Measurements from ENCODE around the gene DTNB. TPM values are rescaled to one million over a fixed set of nuclear protein-coding genes. Genes with fewer than 3 reads are reported as not detected.

The DTNB gene
- total and polyA plus RNA-seq, 10 of the 15 experiments (the other 5 are each of a cell fraction or from before 2014, with no cell fraction given), result 4.5 to 30.6 (median 11.9) TPM

GRCh38 chr2:25567406-25567805 is 106.0 kb downstream of the DTNB start (continued):
- no peak for TF ChIP-seq REST (IDR thresholded peaks at IDR 0.05; ENCODE audit: low read depth, low read length)

DNA sequence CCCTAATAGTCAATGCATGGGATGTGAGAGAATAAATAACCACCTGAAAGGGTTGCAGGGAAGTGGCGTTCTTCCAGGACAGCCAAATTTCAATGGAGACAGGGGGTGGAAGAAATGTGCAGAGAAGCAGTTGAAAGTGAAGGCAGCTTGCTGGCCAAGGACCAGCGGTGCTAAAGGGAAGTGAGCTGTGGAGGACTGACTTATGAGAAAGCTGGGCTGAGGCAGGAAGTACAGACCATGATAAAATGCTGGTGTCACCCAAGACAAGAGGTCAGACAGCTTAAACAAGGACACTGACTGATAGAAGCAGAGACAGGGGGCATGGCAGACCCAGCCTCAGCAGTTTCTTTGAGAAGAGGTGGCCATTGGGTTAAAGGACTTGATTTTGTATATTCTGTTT is 106.7 kb downstream of the DTNB start:
- H3K36me3 ChIP-seq (ENCODE audit: control insufficient read depth in 2 of 2, insufficient read depth in 2 of 2, low read length in 1 of 2), result no peaks in the 10 kb centered on the region
- peak overlapping the region; percentile 23; the same call in 1 of the 2 replicates for H3K9ac ChIP-seq (ENCODE audit: control insufficient read depth, insufficient read depth, low read length)
- H3K4me2 ChIP-seq (ENCODE audit: control insufficient read depth, insufficient read depth), result peak overlapping the region; percentile 70
- POLR2A ChIA-PET, result interaction anchor here (0.7 to 2.1 kb wide), 12 partner anchors 8 to 251 kb away, joined by 3 to 17 read pairs (median 4); partner anchors contain the start of gene DNMT3A
- H3K4me3 ChIP-seq, result no peak overlapping the region
- SMC1A ChIA-PET (ENCODE audit: uncharacterized antibody, unreplicated experiment), result interaction anchor here (0.7 to 4.0 kb wide), 60 partner anchors 9 to 592 kb away, joined by 3 to 33 read pairs (median 4); partner anchors contain the start of genes DNMT3A and POMC
- RAD21 ChIA-PET (ENCODE audit: unreplicated experiment), result interaction anchor here (0.6 to 4.0 kb wide), 45 partner anchors 9 to 591 kb away, joined by 3 to 35 read pairs (median 5); partner anchors contain the start of gene DNMT3A
- no peaks in the 10 kb centered on the region; the same call in 2 of the 3 replicates for H3K9me3 ChIP-seq (replicated peaks; ENCODE audit: control insufficient read depth, insufficient read depth, low read length)
- peaks cover 29% of the 10 kb centered on the region for H3K4me1 ChIP-seq (ENCODE audit: control insufficient read depth, insufficient read depth, low read length)
- WGBS (ENCODE audit: insufficient coverage, insufficient replicate concordance, low lambda C conversion rate, missing lambda C conversion rate), result 13% methylated on average over 2 of the region's 2 CpGs
- DNase-seq (ENCODE audit: low read depth, low spot score) (peak; percentile 75), FAIRE-seq (peak; percentile 86), ATAC-seq (peak; percentile 97)
- no peaks in the 10 kb centered on the region for H4K20me1 ChIP-seq (ENCODE audit: control insufficient read depth, insufficient read depth)
- in situ Hi-C loops (cut with MboI), result no loop called here
- BruUV-seq (replicated peaks), result no TSS peak
- intact Hi-C loops (cut with micrococcal nuclease; ENCODE audit: unreplicated experiment), result loop anchor here (1.0 to 10.0 kb wide), 9 partner anchors 44 to 592 kb away; partner anchors contain the start of genes DNAJC27 and DNMT3A
- no peaks in the 10 kb centered on the region for H3K27me3 ChIP-seq (replicated peaks in 1 of 2; ENCODE audit: control insufficient read depth in 2 of 2, insufficient read depth in 2 of 2, low read length in 1 of 2)
- no peaks in the 10 kb centered on the region for H3K79me2 ChIP-seq (ENCODE audit: control insufficient read depth, insufficient read depth, low read length)
- peak overlapping the region; percentile 77 for H2AFZ ChIP-seq (ENCODE audit: control insufficient read depth, low read depth, low read length)
- H3K27ac ChIP-seq (ENCODE audit: control insufficient read depth, insufficient read depth), result peak overlapping the region; percentile 75
- CTCF ChIA-PET, result interaction anchor here (0.6 to 3.9 kb wide), 56 partner anchors 9 to 593 kb away, joined by 3 to 41 read pairs (median 5); partner anchors contain the start of gene DNMT3A
- TF ChIP-seq FOXM1 (IDR thresholded peaks at IDR 0.05; ENCODE audit: low read depth, low read length) (no peak), NR2C1 (IDR thresholded peaks at IDR 0.05) (no peak), LARP7 (IDR thresholded peaks at IDR 0.05) (no peak), TARDBP (IDR thresholded peaks at IDR 0.05; ENCODE audit: borderline replicate concordance) (no peak), MEF2B (IDR thresholded peaks at IDR 0.05; ENCODE audit: partially characterized antibody, poor library complexity, severe bottlenecking) (no peak), STAT3 (IDR thresholded peaks at IDR 0.05; ENCODE audit: low read depth, low read length) (no peak; the same call in 1 of the 2 replicates), ZNF207 (IDR thresholded peaks at IDR 0.05; ENCODE audit: borderline replicate concordance) (no peak), PAX8 (IDR thresholded peaks at IDR 0.05) (no peak), HDAC2 (IDR thresholded peaks at IDR 0.05) (no peak), MYB (IDR thresholded peaks at IDR 0.05; ENCODE audit: borderline replicate concordance, low read depth, low read length) (no peak), ZNF274 (IDR thresholded peaks at IDR 0.05; ENCODE audit: insufficient read depth, insufficient read length) (no peak), E2F8 (IDR thresholded peaks at IDR 0.05; ENCODE audit: low read depth, partially characterized antibody) (no peak), WRNIP1 (IDR thresholded peaks at IDR 0.05; ENCODE audit: borderline replicate concordance, low read depth, low read length) (no peak)
- TF ChIP-seq, protein P1, sequence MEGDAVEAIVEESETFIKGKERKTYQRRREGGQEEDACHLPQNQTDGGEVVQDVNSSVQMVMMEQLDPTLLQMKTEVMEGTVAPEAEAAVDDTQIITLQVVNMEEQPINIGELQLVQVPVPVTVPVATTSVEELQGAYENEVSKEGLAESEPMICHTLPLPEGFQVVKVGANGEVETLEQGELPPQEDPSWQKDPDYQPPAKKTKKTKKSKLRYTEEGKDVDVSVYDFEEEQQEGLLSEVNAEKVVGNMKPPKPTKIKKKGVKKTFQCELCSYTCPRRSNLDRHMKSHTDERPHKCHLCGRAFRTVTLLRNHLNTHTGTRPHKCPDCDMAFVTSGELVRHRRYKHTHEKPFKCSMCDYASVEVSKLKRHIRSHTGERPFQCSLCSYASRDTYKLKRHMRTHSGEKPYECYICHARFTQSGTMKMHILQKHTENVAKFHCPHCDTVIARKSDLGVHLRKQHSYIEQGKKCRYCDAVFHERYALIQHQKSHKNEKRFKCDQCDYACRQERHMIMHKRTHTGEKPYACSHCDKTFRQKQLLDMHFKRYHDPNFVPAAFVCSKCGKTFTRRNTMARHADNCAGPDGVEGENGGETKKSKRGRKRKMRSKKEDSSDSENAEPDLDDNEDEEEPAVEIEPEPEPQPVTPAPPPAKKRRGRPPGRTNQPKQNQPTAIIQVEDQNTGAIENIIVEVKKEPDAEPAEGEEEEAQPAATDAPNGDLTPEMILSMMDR (IDR thresholded peaks at IDR 0.05 in 2 of 3, conservative IDR thresholded peaks at IDR 0.05 in 1 of 3; ENCODE audit: control insufficient read depth in 2 of 3, extremely low read depth in 1 of 3, insufficient read depth in 1 of 3, low read depth in 3 of 3, low read length in 3 of 3), result no peak

Measured in GM12878 (cell line).